HL-60 (cell line): ENCODE measurements around the gene ATL3.

Source experiments
- DNase-seq, 2 experiments: peaks; one replicate each; pipeline ENCODE4 v3.0.0-alpha.2; 2010 to 2020; ENCODE audit warnings: low read depth in 1 of 2, low spot score in 1 of 2
- H3K27ac ChIP-seq: fragments of 250-450 bp; sonication (Bioruptor Pico); replicated peaks from 2 replicates; pipeline ENCODE4 v1.5.1; 2020; ENCODE audit warnings: mild to moderate bottlenecking, moderate library complexity
- H3K27me3 ChIP-seq: fragments of 250-450 bp; sonication (Bioruptor Pico); 2 replicates; pipeline ENCODE4 v1.5.1; 2021; ENCODE audit warnings: mild to moderate bottlenecking, moderate library complexity; ENCODE audit not compliant: insufficient read depth, poor library complexity, severe bottlenecking
- H3K4me3 ChIP-seq: replicated peaks from 2 replicates; pipeline ENCODE4 v1.5.1; 2011; ENCODE audit warnings: mild to moderate bottlenecking, control low read depth, low read length; ENCODE audit not compliant: insufficient read depth
- GABPA ChIP-seq: IDR thresholded peaks from 2 replicates; pipeline ENCODE4 v1.6.1; 2012; ENCODE audit warnings: low read depth
- POLR2AphosphoS5 ChIP-seq: IDR thresholded peaks from 2 replicates; pipeline ENCODE4 v1.6.1; 2012; ENCODE audit warnings: low read depth
- SPI1 ChIP-seq: IDR thresholded peaks from 2 replicates; pipeline ENCODE4 v1.6.1; 2012; ENCODE audit warnings: low read depth, mild to moderate bottlenecking, borderline replicate concordance
- TF ChIP-seq, protein P1 (sequence below): IDR thresholded peaks from one replicate; pipeline ENCODE4 v1.5.1; 2011; ENCODE audit warnings: low read length, control low read depth, inconsistent platforms; ENCODE audit not compliant: insufficient read depth
- TF ChIP-seq, protein P2 (sequence below): IDR thresholded peaks from 2 replicates; pipeline ENCODE4 v1.6.1; 2012; ENCODE audit warnings: low read depth; ENCODE audit not compliant: insufficient replicate concordance

The ATL3 gene

GRCh38 chr11:63629426-63629825, 41.8 kb downstream of the ATL3 start:
- DNase-seq = no peak
- Histone ChIP-seq H3K27ac (no peak overlapping the region), H3K27me3 (no peaks in the 10 kb centered on the region), H3K4me3 (no peak overlapping the region)
- TF ChIP-seq POLR2AphosphoS5 (no peak), GABPA (no peak), SPI1 (no peak)
- TF ChIP-seq, protein P1, sequence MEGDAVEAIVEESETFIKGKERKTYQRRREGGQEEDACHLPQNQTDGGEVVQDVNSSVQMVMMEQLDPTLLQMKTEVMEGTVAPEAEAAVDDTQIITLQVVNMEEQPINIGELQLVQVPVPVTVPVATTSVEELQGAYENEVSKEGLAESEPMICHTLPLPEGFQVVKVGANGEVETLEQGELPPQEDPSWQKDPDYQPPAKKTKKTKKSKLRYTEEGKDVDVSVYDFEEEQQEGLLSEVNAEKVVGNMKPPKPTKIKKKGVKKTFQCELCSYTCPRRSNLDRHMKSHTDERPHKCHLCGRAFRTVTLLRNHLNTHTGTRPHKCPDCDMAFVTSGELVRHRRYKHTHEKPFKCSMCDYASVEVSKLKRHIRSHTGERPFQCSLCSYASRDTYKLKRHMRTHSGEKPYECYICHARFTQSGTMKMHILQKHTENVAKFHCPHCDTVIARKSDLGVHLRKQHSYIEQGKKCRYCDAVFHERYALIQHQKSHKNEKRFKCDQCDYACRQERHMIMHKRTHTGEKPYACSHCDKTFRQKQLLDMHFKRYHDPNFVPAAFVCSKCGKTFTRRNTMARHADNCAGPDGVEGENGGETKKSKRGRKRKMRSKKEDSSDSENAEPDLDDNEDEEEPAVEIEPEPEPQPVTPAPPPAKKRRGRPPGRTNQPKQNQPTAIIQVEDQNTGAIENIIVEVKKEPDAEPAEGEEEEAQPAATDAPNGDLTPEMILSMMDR = no peak
- TF ChIP-seq, protein P2, sequence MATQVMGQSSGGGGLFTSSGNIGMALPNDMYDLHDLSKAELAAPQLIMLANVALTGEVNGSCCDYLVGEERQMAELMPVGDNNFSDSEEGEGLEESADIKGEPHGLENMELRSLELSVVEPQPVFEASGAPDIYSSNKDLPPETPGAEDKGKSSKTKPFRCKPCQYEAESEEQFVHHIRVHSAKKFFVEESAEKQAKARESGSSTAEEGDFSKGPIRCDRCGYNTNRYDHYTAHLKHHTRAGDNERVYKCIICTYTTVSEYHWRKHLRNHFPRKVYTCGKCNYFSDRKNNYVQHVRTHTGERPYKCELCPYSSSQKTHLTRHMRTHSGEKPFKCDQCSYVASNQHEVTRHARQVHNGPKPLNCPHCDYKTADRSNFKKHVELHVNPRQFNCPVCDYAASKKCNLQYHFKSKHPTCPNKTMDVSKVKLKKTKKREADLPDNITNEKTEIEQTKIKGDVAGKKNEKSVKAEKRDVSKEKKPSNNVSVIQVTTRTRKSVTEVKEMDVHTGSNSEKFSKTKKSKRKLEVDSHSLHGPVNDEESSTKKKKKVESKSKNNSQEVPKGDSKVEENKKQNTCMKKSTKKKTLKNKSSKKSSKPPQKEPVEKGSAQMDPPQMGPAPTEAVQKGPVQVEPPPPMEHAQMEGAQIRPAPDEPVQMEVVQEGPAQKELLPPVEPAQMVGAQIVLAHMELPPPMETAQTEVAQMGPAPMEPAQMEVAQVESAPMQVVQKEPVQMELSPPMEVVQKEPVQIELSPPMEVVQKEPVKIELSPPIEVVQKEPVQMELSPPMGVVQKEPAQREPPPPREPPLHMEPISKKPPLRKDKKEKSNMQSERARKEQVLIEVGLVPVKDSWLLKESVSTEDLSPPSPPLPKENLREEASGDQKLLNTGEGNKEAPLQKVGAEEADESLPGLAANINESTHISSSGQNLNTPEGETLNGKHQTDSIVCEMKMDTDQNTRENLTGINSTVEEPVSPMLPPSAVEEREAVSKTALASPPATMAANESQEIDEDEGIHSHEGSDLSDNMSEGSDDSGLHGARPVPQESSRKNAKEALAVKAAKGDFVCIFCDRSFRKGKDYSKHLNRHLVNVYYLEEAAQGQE = no peak

- TF ChIP-seq, protein P2 = no peak
- TF ChIP-seq POLR2AphosphoS5 = no peak
- TF ChIP-seq SPI1 = no peak
- TF ChIP-seq, protein P1 = no peak
- no peak for TF ChIP-seq GABPA
Observed at GRCh38 chr11:63623513-63624140, 47.5 kb downstream of the ATL3 start.

DNA sequence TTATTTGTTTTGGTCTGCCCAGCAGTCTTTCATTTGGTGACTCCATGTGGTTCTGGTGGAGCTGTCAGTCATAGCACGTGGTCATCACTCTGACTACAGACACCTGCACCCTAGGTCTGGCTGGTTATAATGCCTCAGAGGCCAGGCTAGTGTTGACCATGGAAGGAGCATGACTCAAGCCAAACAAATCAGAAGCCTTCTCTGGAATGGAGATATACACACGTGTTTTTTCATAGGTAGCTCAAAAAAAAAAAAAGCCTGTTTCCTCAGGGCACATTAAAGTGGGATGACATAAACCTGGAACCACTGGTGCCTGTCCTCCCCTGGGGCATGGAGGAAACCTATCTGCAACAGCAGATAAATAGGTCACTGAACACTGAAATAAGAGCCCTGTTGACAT, 48.9 kb downstream of the ATL3 start:
- Histone ChIP-seq H3K4me3 (no peak overlapping the region), H3K27me3 (no peaks in the 10 kb centered on the region), H3K27ac (no peak overlapping the region)
- DNase-seq = no peak
- TF ChIP-seq, protein P1 = no peak
- TF ChIP-seq, protein P2 = no peak
- TF ChIP-seq GABPA = no peak
- TF ChIP-seq POLR2AphosphoS5 = no peak
- no peak for TF ChIP-seq SPI1

More at GRCh38 chr11:63623513-63624140, 47.5 kb downstream of the ATL3 start:
- Histone ChIP-seq H3K27me3 (no peaks in the 10 kb centered on the region), H3K4me3 (no peak overlapping the region), H3K27ac (no peak overlapping the region)
- no peak for DNase-seq
